ENCODE data around the gene THSD4.

- TF ChIP-seq CTCF (conservative IDR thresholded peaks at IDR 0.05; ENCODE audit: low read length) (no peak), EZH2phosphoT487 (IDR thresholded peaks at IDR 0.05; ENCODE audit: borderline replicate concordance) (no peak)
These were observed 319.5 kb downstream of the THSD4 start for GRCh38 chr15:71434774-71435173.

Measured in Loucy (cell line).